Cardiac fibroblast (primary cell): Measurements from ENCODE around the gene EIF4A3.
A peak's percentile ranks its signal among the peaks of the same experiment; 100 is the strongest.

Source experiments
- DNase-seq, 2 donors: peaks; one replicate each; pipeline versions ENCODE4 v3.0.0 to v3.0.0-alpha.2; 2010; ENCODE audit warnings: low read depth in 2 of 2
- H3K4me3 ChIP-seq, 2 donors: replicated peaks in 1 of 2; 1 replicate in 1 of 2; 2 replicates in 1 of 2; pipeline ENCODE4 v1.5.1; 2011; ENCODE audit warnings: low read depth in 2 of 2, low read length in 2 of 2, mild to moderate bottlenecking in 2 of 2, moderate library complexity in 1 of 2
- CTCF ChIP-seq: IDR thresholded peaks from one replicate; pipeline ENCODE4 v1.5.1; 2011; ENCODE audit warnings: low read depth, mild to moderate bottlenecking, low read length, inconsistent platforms

Gene EIF4A3

GRCh38 chr17:80102664-80103448, 44.1 kb downstream of the EIF4A3 start:
- no peak for DNase-seq
- H3K4me3 ChIP-seq: no peak overlapping the region
- no peak for TF ChIP-seq CTCF

- peak; percentile 11 to 31 for DNase-seq
- peak overlapping the region; percentile 96 for H3K4me3 ChIP-seq
- no peak for TF ChIP-seq CTCF
Observed at GRCh38 chr17:80101946-80102663, 44.8 kb downstream of the EIF4A3 start.

GRCh38 chr17:80101011-80101945, 45.6 kb downstream of the EIF4A3 start, which contains the start of gene GAA:
Gene GAA, plus strand, starts transcription at chr17:80101581. Its CDS starts 3,006 bp downstream, at chr17:80104587.
- H3K4me3 ChIP-seq: peak within 1 kb of the TSS; percentile 96
- peak; percentile 71 to 87 for DNase-seq
- TF ChIP-seq CTCF: peak; percentile 33

GRCh38 chr17:80100035-80100323, 46.9 kb downstream of the EIF4A3 start:
- no peak for DNase-seq
- no peak for TF ChIP-seq CTCF
- no peak overlapping the region for H3K4me3 ChIP-seq

GRCh38 chr17:80099291-80100034, 47.5 kb downstream of the EIF4A3 start:
- TF ChIP-seq CTCF: no peak
- DNase-seq: no peak
- H3K4me3 ChIP-seq: no peak overlapping the region
